Left lung (tissue), 10 donors: Measurements from ENCODE around the gene ECSIT. TPM values are rescaled to one million over a fixed set of nuclear protein-coding genes. Genes with fewer than 3 reads are reported as not detected.
"Not testable (repeated sequence)": the region's sequence is repeated elsewhere in the genome, so short reads cannot be mapped to it uniquely, and the experiment has no call there.

ENCODE experiments used
- ATAC-seq: fragments of 200-7000 bp; cut with Tn5 transposase; one replicate; pipeline ENCODE4 v1.9.1; 2020; ENCODE audit warnings: moderate library complexity
- DNase-seq, 4 donors: peaks; one replicate each; pipeline ENCODE4 v3.0.0-alpha.2; 2013 to 2020
- H3K27ac ChIP-seq, 2 donors: fragments of 200-600 bp; sonication (generic) in 1 of 2; one replicate each; pipeline versions ENCODE4 v1.5.0 to v1.8.0; 2020 to 2021
- H3K27me3 ChIP-seq, 2 donors: fragments of 200-600 bp; sonication (generic) in 1 of 2; one replicate each; pipeline versions ENCODE4 v1.5.0 to v1.8.0; 2020 to 2021
- H3K36me3 ChIP-seq, 2 donors: fragments of 200-600 bp; sonication (generic) in 1 of 2; one replicate each; pipeline versions ENCODE4 v1.5.0 to v1.8.0; 2020 to 2021
- H3K4me1 ChIP-seq, 2 donors: fragments of 200-600 bp; one replicate each; pipeline ENCODE4 v1.8.0; 2021
- H3K4me3 ChIP-seq, 2 donors: fragments of 200-600 bp; sonication (generic) in 1 of 2; one replicate each; pipeline versions ENCODE4 v1.5.0 to v1.8.0; 2020 to 2021; ENCODE audit warnings: mild to moderate bottlenecking in 1 of 2
- H3K9me3 ChIP-seq, 2 donors: fragments of 200-600 bp; sonication (generic) in 1 of 2; one replicate each; pipeline versions ENCODE4 v1.5.0 to v1.8.0; 2020 to 2021
- intact Hi-C, 2 donors: fragments of 100-400 bp; cut with DNase I; formaldehyde crosslinking; loops; one replicate each; pipeline versions ENCODE4 v1.11.2 to v1.14.2; 2022
- polyA plus RNA-seq, 6 donors: library from polyadenylated mRNA; unstranded; fragments of 120-200 nt; gene quantifications; one replicate each; pipeline ENCODE4 v1.2.1, GENCODE V29; 2013; ENCODE audit not compliant: insufficient read length in 6 of 6
- total RNA-seq, 2 donors: library from RNA; stranded (reverse); fragmentation: NEBNext Ultra II Directional; extraction: Animal tissue kit (Norgen Biotek cat#: 25700); gene quantifications; one replicate each; pipeline ENCODE4 v1.2.1, GENCODE V29; 2021
- TF ChIP-seq, protein P1 (sequence below), 2 donors: fragments of 200-600 bp; sonication (generic) in 1 of 2; IDR thresholded peaks; one replicate each; pipeline versions ENCODE4 v1.5.0 to v1.8.0; 2021; ENCODE audit warnings: antibody characterized with exemption in 2 of 2
- donor health status: DM: no; HTN: yes; CAD: no.
- donor health status: DM: no; HTN: no; CAD: no.

The ECSIT gene
- total and polyA plus RNA-seq, 8 donors = 32.6 to 44.6 (median 36.6) TPM

DNA sequence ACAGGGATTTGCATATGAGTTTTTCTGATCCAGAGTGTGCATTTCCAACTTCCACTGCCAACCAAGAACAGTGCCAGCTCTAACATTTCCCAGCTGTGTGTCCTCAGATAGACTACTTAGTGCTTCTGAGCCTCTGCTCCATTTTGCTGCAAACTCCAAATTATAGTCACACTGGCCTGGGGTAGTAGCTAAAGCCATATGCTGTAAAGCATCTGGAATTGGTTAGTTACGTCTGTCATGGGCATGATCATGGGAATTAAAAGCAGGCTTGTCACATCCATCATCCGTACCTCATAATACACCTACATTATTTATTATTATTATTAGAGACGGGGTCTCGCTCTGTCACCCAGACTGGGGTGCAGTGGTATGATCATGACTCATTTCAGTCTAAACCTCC is 55.2 kb downstream of the ECSIT start:
- Histone ChIP-seq H3K9me3 (no peaks in the 10 kb centered on the region), H3K27me3 (peaks cover 0 to 17% of the 10 kb centered on the region in 2 donors), H3K36me3 (no peaks in the 10 kb centered on the region), H3K4me1 (no peaks in the 10 kb centered on the region), H3K27ac (no peak overlapping the region), H3K4me3 (no peak overlapping the region)
- intact Hi-C loops = no loop called here
- ATAC-seq (no peak), DNase-seq (no peak)
- TF ChIP-seq, protein P1, sequence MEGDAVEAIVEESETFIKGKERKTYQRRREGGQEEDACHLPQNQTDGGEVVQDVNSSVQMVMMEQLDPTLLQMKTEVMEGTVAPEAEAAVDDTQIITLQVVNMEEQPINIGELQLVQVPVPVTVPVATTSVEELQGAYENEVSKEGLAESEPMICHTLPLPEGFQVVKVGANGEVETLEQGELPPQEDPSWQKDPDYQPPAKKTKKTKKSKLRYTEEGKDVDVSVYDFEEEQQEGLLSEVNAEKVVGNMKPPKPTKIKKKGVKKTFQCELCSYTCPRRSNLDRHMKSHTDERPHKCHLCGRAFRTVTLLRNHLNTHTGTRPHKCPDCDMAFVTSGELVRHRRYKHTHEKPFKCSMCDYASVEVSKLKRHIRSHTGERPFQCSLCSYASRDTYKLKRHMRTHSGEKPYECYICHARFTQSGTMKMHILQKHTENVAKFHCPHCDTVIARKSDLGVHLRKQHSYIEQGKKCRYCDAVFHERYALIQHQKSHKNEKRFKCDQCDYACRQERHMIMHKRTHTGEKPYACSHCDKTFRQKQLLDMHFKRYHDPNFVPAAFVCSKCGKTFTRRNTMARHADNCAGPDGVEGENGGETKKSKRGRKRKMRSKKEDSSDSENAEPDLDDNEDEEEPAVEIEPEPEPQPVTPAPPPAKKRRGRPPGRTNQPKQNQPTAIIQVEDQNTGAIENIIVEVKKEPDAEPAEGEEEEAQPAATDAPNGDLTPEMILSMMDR (IDR thresholded peaks at IDR 0.05) = no peak

DNA sequence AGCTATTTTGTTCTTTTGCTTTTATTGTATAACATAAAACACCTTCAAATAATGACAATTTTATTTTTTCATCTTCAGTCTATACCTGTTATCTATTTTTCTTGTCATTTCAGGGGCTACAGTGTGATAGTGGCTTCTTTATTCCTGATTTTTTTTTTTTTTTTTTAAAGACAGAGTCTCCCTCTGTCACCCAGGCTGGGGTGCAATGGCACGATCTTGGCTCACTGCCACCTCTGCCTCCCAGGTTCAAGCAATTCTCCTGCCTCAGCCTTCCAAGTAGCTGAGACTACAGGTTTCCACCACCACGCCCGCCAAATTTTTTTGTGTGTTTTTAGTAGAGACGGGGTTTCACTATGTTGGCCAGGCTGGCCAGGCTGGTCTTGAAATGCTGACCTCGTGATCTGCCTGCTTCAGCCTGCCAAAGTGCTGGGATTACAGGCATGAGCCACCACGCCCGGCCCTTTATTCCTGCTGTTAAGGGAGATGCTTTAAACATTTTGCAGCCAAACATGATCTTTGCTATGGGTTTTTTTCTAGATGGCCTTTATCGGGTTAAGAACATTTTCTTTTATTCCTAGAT is 60.6 kb downstream of the ECSIT start:
- H3K27ac ChIP-seq, H3K4me3 ChIP-seq, ATAC-seq, DNase-seq, intact Hi-C loops, H3K9me3 ChIP-seq, H3K36me3 ChIP-seq, H3K27me3 ChIP-seq, H3K4me1 ChIP-seq: not testable (repeated sequence)

DNA sequence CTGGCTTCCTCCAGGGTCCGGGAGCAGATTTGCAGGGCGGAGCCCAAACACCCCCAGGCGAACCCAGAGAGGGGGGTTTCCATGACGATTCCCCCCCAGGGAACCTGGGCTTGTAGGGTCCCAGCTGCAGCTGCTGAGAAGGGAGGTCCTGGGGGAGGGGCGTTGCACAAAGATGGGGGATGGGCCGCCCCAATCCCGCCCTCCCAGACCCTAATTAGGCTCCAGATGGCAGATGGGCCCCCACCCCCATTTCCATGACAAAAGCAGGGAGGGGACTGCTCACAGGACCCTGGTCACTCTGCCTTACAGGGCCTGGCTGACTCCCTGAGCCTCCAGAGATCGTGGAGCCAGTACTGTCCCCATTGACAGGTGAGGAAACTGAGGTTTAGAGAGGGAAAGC is 63.3 kb downstream of the ECSIT start:
- no peaks in the 10 kb centered on the region for H3K4me1 ChIP-seq
- peaks cover 0 to 2% of the 10 kb centered on the region in 2 donors for H3K27me3 ChIP-seq
- DNase-seq = no peak
- no peak overlapping the region for H3K27ac ChIP-seq
- H3K9me3 ChIP-seq = no peaks in the 10 kb centered on the region
- no peak for ATAC-seq
- TF ChIP-seq, protein P1 (IDR thresholded peaks at IDR 0.05) = no peak
- intact Hi-C loops = no loop called here
- no peaks in the 10 kb centered on the region for H3K36me3 ChIP-seq
- no peak overlapping the region for H3K4me3 ChIP-seq

DNA sequence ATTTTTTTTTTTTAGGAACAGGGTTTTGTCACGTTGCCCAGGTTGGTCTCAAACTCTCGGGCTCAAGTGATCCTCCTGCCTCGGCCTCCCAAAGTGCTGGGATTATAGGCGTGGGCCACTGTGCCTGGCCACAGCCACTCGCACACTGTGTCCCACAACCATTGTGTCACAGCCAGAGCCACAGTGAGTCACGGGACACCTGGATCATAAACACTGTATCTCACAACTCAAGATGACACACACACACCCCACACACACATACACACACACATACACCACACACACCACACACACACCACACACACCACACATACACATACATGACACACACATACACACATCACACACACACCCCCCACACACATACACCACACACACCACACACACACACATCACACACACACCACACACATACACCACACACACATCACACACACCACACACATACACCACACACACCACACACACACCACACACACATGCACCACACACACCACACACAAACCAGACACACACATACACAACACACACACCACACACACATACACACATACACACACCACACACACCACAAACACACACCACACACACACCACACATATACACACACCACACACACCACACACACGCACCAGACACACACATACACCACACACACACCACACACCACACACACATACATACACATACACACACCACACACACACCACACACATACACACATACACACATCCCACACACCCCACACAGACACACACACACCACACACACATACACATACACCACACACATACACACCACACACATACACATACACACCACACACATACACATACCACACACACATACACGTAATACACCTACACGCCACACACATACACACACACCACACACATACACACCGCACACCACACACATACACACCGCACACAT is 64.3 kb downstream of the ECSIT start:
- no peak overlapping the region for H3K27ac ChIP-seq
- TF ChIP-seq, protein P1 (IDR thresholded peaks at IDR 0.05) = no peak
- no peak overlapping the region for H3K4me3 ChIP-seq
- no peaks in the 10 kb centered on the region for H3K4me1 ChIP-seq
- no peaks in the 10 kb centered on the region for H3K36me3 ChIP-seq
- ATAC-seq = no peak
- peaks cover 0 to 12% of the 10 kb centered on the region in 2 donors for H3K27me3 ChIP-seq
- DNase-seq = no peak
- intact Hi-C loops = no loop called here
- no peaks in the 10 kb centered on the region for H3K9me3 ChIP-seq

DNA sequence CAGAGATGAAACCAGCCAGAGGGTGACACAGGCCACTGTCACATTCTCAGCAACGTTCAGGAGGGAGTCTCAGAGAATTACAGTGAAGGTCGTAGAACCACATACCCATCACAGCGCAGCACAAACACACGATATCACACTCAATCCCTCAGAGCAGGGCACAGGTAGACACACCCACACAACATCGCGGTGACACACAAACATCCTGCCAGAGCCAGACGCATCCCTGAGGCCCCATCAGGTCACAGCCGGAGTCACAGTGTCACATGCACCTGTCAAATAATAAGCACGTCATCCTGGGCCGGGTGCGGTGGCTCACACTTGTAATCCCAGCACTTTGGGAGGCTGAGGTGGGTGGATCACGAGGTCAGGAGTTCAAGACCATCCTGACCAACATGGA is 65.5 kb downstream of the ECSIT start:
- H3K36me3 ChIP-seq = no peaks in the 10 kb centered on the region
- DNase-seq (no peak), ATAC-seq (no peak)
- H3K27me3 ChIP-seq = peaks cover 0 to 18% of the 10 kb centered on the region in 2 donors
- TF ChIP-seq, protein P1 (IDR thresholded peaks at IDR 0.05) = no peak
- H3K4me1 ChIP-seq = no peaks in the 10 kb centered on the region
- H3K4me3 ChIP-seq = no peak overlapping the region
- H3K9me3 ChIP-seq = no peaks in the 10 kb centered on the region
- H3K27ac ChIP-seq = no peak overlapping the region
- intact Hi-C loops = no loop called here
